Activated CD4-positive, alpha-beta T cell treated with anti-CD3 and anti-CD28 coated beads for 36 hours (primary cell): ENCODE results near the gene LEFTY2. TPM values are rescaled to one million over a fixed set of nuclear protein-coding genes. Genes with fewer than 3 reads are reported as not detected.
"Not testable (repeated sequence)": the region's sequence is repeated elsewhere in the genome, so short reads cannot be mapped to it uniquely, and the experiment has no call there.

ENCODE experiments used
- ATAC-seq: fragments of 200-7000 bp; cut with Tn5 transposase; one replicate; pipeline ENCODE4 v1.10.0; 2021; ENCODE audit warnings: mild to moderate bottlenecking, moderate library complexity
- CTCF ChIA-PET: fragments of 350-600 bp; sonication (Branson Sonifier 250); formaldehyde crosslinking; loops from one replicate; lab custom pipeline; 2021; ENCODE audit warnings: antibody characterized with exemption; lab: Charles Lee
- POLR2A ChIA-PET: fragments of 350-600 bp; sonication (Branson Sonifier 250); formaldehyde crosslinking; loops from one replicate; lab custom pipeline; 2021; ENCODE audit warnings: antibody characterized with exemption, inconsistent platforms; lab: Charles Lee
- DNase-seq: peaks from one replicate; pipeline ENCODE4 v3.0.0-alpha.2; 2020
- H3K27ac Mint-ChIP-seq: one replicate; pipeline ENCODE4 v1.8.0; 2021; ENCODE audit warnings: mixed read lengths
- H3K27me3 Mint-ChIP-seq: one replicate; pipeline ENCODE4 v1.8.0; 2021; ENCODE audit warnings: mixed read lengths
- H3K36me3 Mint-ChIP-seq: one replicate; pipeline ENCODE4 v1.8.0; 2021; ENCODE audit warnings: low read depth, mixed read lengths
- H3K4me1 Mint-ChIP-seq: one replicate; pipeline ENCODE4 v1.8.0; 2021; ENCODE audit warnings: mixed read lengths
- H3K4me3 Mint-ChIP-seq: one replicate; pipeline ENCODE4 v1.8.0; 2021; ENCODE audit warnings: mild to moderate bottlenecking, moderate library complexity, mixed read lengths
- H3K9me3 Mint-ChIP-seq: one replicate; pipeline ENCODE4 v1.8.0; 2021; ENCODE audit warnings: low read depth, mixed read lengths
- intact Hi-C, 2 experiments: fragments of 100-400 bp; cut with DNase I in 1 of 2; cut with micrococcal nuclease in 1 of 2; formaldehyde crosslinking; loops; one replicate each; pipeline versions ENCODE4 v1.14.2 to v1.15.1; 2022 to 2024; cut with DNase I, micrococcal nuclease
- total RNA-seq, 2 experiments: library from RNA; stranded (reverse); gene quantifications; one replicate each; pipeline ENCODE4 v1.2.3, GENCODE V29; 2021

Gene LEFTY2
- total RNA-seq, result not detected

DNA sequence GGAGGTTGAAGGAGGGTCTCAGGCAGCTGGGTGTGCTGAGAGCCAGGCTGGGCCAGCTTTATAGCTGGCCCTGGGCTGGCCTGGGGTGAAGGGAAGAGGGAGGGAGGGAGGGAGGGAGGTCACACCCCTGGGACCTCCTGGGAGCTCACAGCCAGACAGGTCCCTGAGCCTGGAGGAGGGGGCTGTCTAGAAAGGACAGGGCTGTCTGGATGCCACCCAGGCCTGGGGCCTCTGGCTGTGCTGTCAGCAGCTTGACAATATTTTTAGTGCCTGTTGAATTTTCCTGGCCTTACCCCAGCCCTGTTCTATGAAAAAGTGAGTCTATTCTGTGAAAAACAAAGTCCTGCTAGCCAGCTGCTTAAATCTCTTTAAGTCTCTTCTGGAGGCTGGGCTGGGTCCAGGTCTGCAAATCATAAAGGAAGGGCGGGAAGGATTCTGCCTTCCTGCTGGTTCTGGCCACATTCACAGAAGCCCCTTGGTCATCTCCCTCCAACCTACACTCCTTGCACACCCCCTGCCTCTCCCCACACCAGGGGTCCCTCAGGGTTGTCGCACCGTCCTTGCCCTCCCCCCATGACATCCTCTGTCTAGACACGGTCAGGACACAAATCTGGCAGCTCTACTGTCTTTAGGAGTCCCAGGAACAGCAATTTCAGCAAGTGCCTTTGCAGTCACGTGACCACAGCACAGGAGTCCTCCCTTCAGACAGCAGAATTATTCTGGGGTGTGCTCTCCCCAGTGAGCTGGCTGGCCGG is at the start of gene LEFTY2:
Gene LEFTY2 (minus strand): TSS at position 34 of the 755 bp plus-strand sequence. CDS start 80 bp downstream, outside the sequence.
- DNase-seq (no peak), ATAC-seq (no peak)
- Mint-ChIP-seq H3K27me3 (peaks cover 3% of the 10 kb centered on the region), H3K4me1 (peaks cover 9% of the 10 kb centered on the region), H3K4me3 (no peak within 1 kb of the TSS), H3K27ac (no peak within 1 kb of the TSS), H3K36me3 (no peaks in the 10 kb centered on the region), H3K9me3 (no peaks in the 10 kb centered on the region)
- ChIA-PET CTCF (interaction anchor here (1.2 kb wide), 1 partner anchor 13 kb away, joined by 3 read pairs; no protein-coding TSS in a partner anchor), POLR2A (no interaction called here)
- intact Hi-C loops, result no loop called here

DNA sequence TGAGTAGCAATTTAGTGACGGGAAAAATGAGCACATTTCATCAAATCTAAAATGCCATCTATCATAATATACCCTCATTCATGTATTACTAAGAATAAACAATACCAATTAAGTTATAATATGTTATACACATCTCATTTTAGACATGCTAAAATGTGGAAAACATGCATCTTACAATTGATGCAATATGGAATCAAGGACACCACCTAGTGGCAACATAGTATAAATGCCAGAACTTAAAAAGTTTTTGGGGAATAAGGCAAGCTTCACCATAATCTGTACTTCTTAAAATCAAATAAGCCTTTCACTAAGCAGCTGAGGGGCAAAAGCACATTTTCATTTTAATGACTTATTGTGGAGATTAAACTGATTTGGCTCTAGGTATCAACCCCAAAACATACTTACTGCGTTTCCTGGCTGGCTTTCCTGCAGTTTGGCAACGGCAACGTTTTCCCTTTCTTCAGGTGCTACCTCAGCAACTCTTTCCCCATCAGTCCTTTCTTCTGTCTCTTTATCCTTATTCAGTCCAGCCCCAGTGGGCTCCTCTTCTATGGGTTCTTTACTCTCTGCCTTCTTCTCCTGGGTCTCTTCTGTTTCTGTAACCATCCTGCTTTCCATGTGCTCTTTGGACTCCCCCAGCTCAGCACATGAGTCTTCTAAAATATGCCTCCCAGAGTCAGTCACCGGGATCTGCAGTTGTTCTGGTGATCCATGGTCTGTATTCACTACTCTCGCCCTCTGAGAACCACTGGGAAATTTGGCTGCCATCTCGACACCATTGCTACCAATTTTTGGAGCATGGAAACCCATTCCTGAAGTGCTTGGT is 46.7 kb upstream of the LEFTY2 start:
- H3K27me3 Mint-ChIP-seq, result no peaks in the 10 kb centered on the region
- ATAC-seq, result no peak
- H3K9me3 Mint-ChIP-seq, result no peaks in the 10 kb centered on the region
- ChIA-PET CTCF (interaction anchor here (0.5 to 4.4 kb wide), 28 partner anchors 9 to 1360 kb away, joined by 3 to 49 read pairs (median 4); partner anchors contain the start of genes PYCR2 and SDE2), POLR2A (interaction anchor here (0.7 to 1.4 kb wide), 3 partner anchors 10 to 77 kb away, joined by 3 to 6 read pairs (median 3); partner anchors contain the start of gene SDE2)
- peaks cover 20% of the 10 kb centered on the region for H3K4me1 Mint-ChIP-seq
- no peak overlapping the region for H3K4me3 Mint-ChIP-seq
- peaks cover 52% of the 10 kb centered on the region for H3K36me3 Mint-ChIP-seq
- no peak for DNase-seq
- H3K27ac Mint-ChIP-seq, result no peak overlapping the region
- intact Hi-C loops, result loop anchor here in 1 of 2 experiments (1.0 kb wide), 1 partner anchor 11 kb away; no protein-coding TSS in a partner anchor

GRCh38 chr1:225981714-225982113 is 40.7 kb upstream of the LEFTY2 start:
- no peak for ATAC-seq
- peaks cover 42% of the 10 kb centered on the region for H3K36me3 Mint-ChIP-seq

GRCh38 chr1:225980005-225980836 is 39.2 kb upstream of the LEFTY2 start:
- H3K4me1 Mint-ChIP-seq, result peaks cover 6% of the 10 kb centered on the region
- DNase-seq, result no peak
- peak overlapping the region; percentile 8 for H3K27ac Mint-ChIP-seq
- no peak for ATAC-seq
- no peaks in the 10 kb centered on the region for H3K27me3 Mint-ChIP-seq
- peaks cover 7% of the 10 kb centered on the region for H3K9me3 Mint-ChIP-seq
- peaks cover 30% of the 10 kb centered on the region for H3K36me3 Mint-ChIP-seq
- ChIA-PET POLR2A (interaction anchor here (0.6 kb wide), 1 partner anchor 70 kb away, joined by 4 read pairs; no protein-coding TSS in a partner anchor), CTCF (interaction anchor here (0.9 to 2.3 kb wide), 2 partner anchors 7 to 506 kb away, joined by 4 to 12 read pairs; no protein-coding TSS in a partner anchor)
- intact Hi-C loops, result no loop called here
- no peak overlapping the region for H3K4me3 Mint-ChIP-seq

More at GRCh38 chr1:225981714-225982113, 40.7 kb upstream of the LEFTY2 start:
- Mint-ChIP-seq H3K4me3 (no peak overlapping the region), H3K9me3 (peaks cover 7% of the 10 kb centered on the region), H3K27ac (no peak overlapping the region), H3K27me3 (no peaks in the 10 kb centered on the region), H3K4me1 (peaks cover 6% of the 10 kb centered on the region)
- intact Hi-C loops, result no loop called here
- ChIA-PET POLR2A (no interaction called here), CTCF (interaction anchor here (0.9 kb wide), 1 partner anchor 10 kb away, joined by 4 read pairs; no protein-coding TSS in a partner anchor)
- DNase-seq, result no peak

DNA sequence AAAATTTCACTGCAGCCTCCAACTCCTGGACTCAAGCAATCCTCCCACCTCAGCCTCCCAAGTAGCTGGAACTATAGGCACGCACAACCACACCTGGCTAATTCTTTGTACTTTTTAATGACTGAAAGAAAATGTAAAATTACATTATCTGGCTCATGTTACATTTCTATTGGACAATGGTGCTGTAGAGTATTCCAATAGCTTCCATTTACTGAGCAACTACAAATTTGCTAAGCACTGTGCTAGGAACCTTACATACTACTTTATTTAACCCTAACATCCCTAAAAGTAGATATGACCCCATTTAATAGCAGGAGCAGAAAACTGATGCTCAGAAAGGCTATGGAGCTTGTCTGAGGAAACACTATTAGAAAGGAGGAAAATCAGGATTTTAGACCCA is 38.4 kb upstream of the LEFTY2 start:
- H3K4me1 Mint-ChIP-seq, result peaks cover 6% of the 10 kb centered on the region
- no peak overlapping the region for H3K27ac Mint-ChIP-seq
- DNase-seq (no peak), ATAC-seq (no peak)
- peaks cover 7% of the 10 kb centered on the region for H3K9me3 Mint-ChIP-seq
- intact Hi-C loops, result loop anchor here (5.0 to 10.0 kb wide), 3 partner anchors 57 to 325 kb away; partner anchors contain the start of genes ENAH (in 1 of the 2), PYCR2 (in 1 of the 2) and SRP9 (in 1 of the 2)
- H3K36me3 Mint-ChIP-seq, result peaks cover 29% of the 10 kb centered on the region
- POLR2A ChIA-PET, result interaction anchor here (0.6 kb wide), 1 partner anchor 198 kb away, joined by 7 read pairs; no protein-coding TSS in a partner anchor
- no peak overlapping the region for H3K4me3 Mint-ChIP-seq
- CTCF ChIA-PET, result interaction anchor here (0.6 to 2.3 kb wide), 4 partner anchors 8 to 505 kb away, joined by 3 to 12 read pairs (median 4); no protein-coding TSS in a partner anchor
- no peaks in the 10 kb centered on the region for H3K27me3 Mint-ChIP-seq

GRCh38 chr1:225977937-225978748 is 37.1 kb upstream of the LEFTY2 start:
- DNase-seq (no peak), ATAC-seq (no peak)
- H3K27ac Mint-ChIP-seq, result no peak overlapping the region
- CTCF ChIA-PET, result interaction anchor here (1.0 to 2.3 kb wide), 2 partner anchors 9 to 504 kb away, joined by 3 to 12 read pairs; no protein-coding TSS in a partner anchor
- intact Hi-C loops, result loop anchor here (2.0 to 10.0 kb wide), 5 partner anchors 53 to 659 kb away; partner anchors contain the start of genes PYCR2 (in 2 of the 2), ENAH (in 1 of the 2) and SRP9 (in 1 of the 2)
- POLR2A ChIA-PET, result interaction anchor here (0.6 kb wide), 1 partner anchor 412 kb away, joined by 3 read pairs; no protein-coding TSS in a partner anchor
- H3K4me3 Mint-ChIP-seq, result no peak overlapping the region
- H3K27me3 Mint-ChIP-seq, result no peaks in the 10 kb centered on the region
- H3K9me3 Mint-ChIP-seq, result peaks cover 7% of the 10 kb centered on the region
- peaks cover 6% of the 10 kb centered on the region for H3K4me1 Mint-ChIP-seq
- H3K36me3 Mint-ChIP-seq, result peaks cover 23% of the 10 kb centered on the region

GRCh38 chr1:225975146-225975545 is 34.1 kb upstream of the LEFTY2 start:
- POLR2A ChIA-PET, result interaction anchor here (0.6 kb wide), 1 partner anchor 497 kb away, joined by 3 read pairs; no protein-coding TSS in a partner anchor

GRCh38 chr1:225974454-225974853 is 33.4 kb upstream of the LEFTY2 start:
- POLR2A ChIA-PET, result interaction anchor here (0.6 to 0.7 kb wide), 2 partner anchors 393 to 496 kb away, joined by 3 read pairs; no protein-coding TSS in a partner anchor
- H3K4me3 Mint-ChIP-seq, result no peak overlapping the region
- ATAC-seq (no peak), DNase-seq (no peak)
- H3K36me3 Mint-ChIP-seq, result peaks cover 4% of the 10 kb centered on the region
- no peaks in the 10 kb centered on the region for H3K27me3 Mint-ChIP-seq
- CTCF ChIA-PET, result interaction anchor here (0.7 to 2.5 kb wide), 8 partner anchors 10 to 501 kb away, joined by 3 to 17 read pairs (median 4); no protein-coding TSS in a partner anchor
- peaks cover 4% of the 10 kb centered on the region for H3K4me1 Mint-ChIP-seq
- intact Hi-C loops, result loop anchor here (5.0 to 10.0 kb wide), 2 partner anchors 62 to 320 kb away; partner anchors contain the start of gene ENAH (in 1 of the 2)
- no peaks in the 10 kb centered on the region for H3K9me3 Mint-ChIP-seq
- no peak overlapping the region for H3K27ac Mint-ChIP-seq

More at GRCh38 chr1:225975146-225975545, 34.1 kb upstream of the LEFTY2 start:
- H3K9me3 Mint-ChIP-seq, H3K4me1 Mint-ChIP-seq, H3K36me3 Mint-ChIP-seq, H3K27me3 Mint-ChIP-seq, ATAC-seq, H3K4me3 Mint-ChIP-seq, H3K27ac Mint-ChIP-seq, DNase-seq: not testable (repeated sequence)
- CTCF ChIA-PET, result interaction anchor here (0.7 to 2.5 kb wide), 11 partner anchors 9 to 502 kb away, joined by 3 to 17 read pairs (median 4); no protein-coding TSS in a partner anchor
- intact Hi-C loops, result loop anchor here (5.0 to 10.0 kb wide), 3 partner anchors 53 to 320 kb away; partner anchors contain the start of genes ENAH (in 1 of the 2), PYCR2 (in 1 of the 2) and SRP9 (in 1 of the 2)

GRCh38 chr1:225973158-225973557 is 32.1 kb upstream of the LEFTY2 start:
- no peak for ATAC-seq
- H3K27ac Mint-ChIP-seq, result no peak overlapping the region
- intact Hi-C loops, result loop anchor here (5.0 to 10.0 kb wide), 2 partner anchors 61 to 318 kb away; partner anchors contain the start of gene ENAH (in 1 of the 2)
- DNase-seq, result no peak
- ChIA-PET POLR2A (interaction anchor here (0.6 kb wide), 1 partner anchor 164 kb away, joined by 3 read pairs; no protein-coding TSS in a partner anchor), CTCF (interaction anchor here (0.9 to 3.0 kb wide), 5 partner anchors 10 to 491 kb away, joined by 3 to 14 read pairs (median 4); no protein-coding TSS in a partner anchor)
- H3K36me3 Mint-ChIP-seq, result peaks cover 4% of the 10 kb centered on the region
- no peaks in the 10 kb centered on the region for H3K9me3 Mint-ChIP-seq
- H3K4me1 Mint-ChIP-seq, result peaks cover 4% of the 10 kb centered on the region
- H3K27me3 Mint-ChIP-seq, result no peaks in the 10 kb centered on the region
- H3K4me3 Mint-ChIP-seq, result no peak overlapping the region
